ENCODE results near the gene ENG.

The ENG gene

GRCh38 chr9:127860260-127860659 is 5.8 kb upstream of the ENG start:
- peaks cover 46% of the 10 kb centered on the region for H3K4me1 Mint-ChIP-seq (ENCODE audit: low read depth)

GRCh38 chr9:127858041-127858512 is 3.6 kb upstream of the ENG start:
- Mint-ChIP-seq H3K4me3 (no peak overlapping the region), H3K4me1 (ENCODE audit: low read depth) (peaks cover 45% of the 10 kb centered on the region)

More at GRCh38 chr9:127860260-127860659, 5.8 kb upstream of the ENG start:
- Mint-ChIP-seq H3K4me3 (peak overlapping the region; percentile 5), H3K36me3 (no peaks in the 10 kb centered on the region), H3K27ac (peak overlapping the region; percentile 16), H3K9me3 (ENCODE audit: low read depth) (no peaks in the 10 kb centered on the region), H3K27me3 (no peaks in the 10 kb centered on the region)

GRCh38 chr9:127857278-127857677 is 2.8 kb upstream of the ENG start:
- no peaks in the 10 kb centered on the region for H3K36me3 Mint-ChIP-seq
- H3K27ac Mint-ChIP-seq: no peak overlapping the region
- H3K4me3 Mint-ChIP-seq: no peak overlapping the region
- no peaks in the 10 kb centered on the region for H3K9me3 Mint-ChIP-seq (ENCODE audit: low read depth)
- H3K27me3 Mint-ChIP-seq: no peaks in the 10 kb centered on the region
- H3K4me1 Mint-ChIP-seq (ENCODE audit: low read depth): peaks cover 38% of the 10 kb centered on the region

More at GRCh38 chr9:127858041-127858512, 3.6 kb upstream of the ENG start:
- Mint-ChIP-seq H3K9me3 (ENCODE audit: low read depth) (no peaks in the 10 kb centered on the region), H3K27me3 (no peaks in the 10 kb centered on the region), H3K36me3 (no peaks in the 10 kb centered on the region), H3K27ac (no peak overlapping the region)

- H3K27ac Mint-ChIP-seq: no peak overlapping the region
- H3K9me3 Mint-ChIP-seq (ENCODE audit: low read depth): no peaks in the 10 kb centered on the region
- no peaks in the 10 kb centered on the region for H3K36me3 Mint-ChIP-seq
- peaks cover 41% of the 10 kb centered on the region for H3K4me1 Mint-ChIP-seq (ENCODE audit: low read depth)
- no peaks in the 10 kb centered on the region for H3K27me3 Mint-ChIP-seq
- no peak overlapping the region for H3K4me3 Mint-ChIP-seq
These were observed 2.3 kb upstream of the ENG start for GRCh38 chr9:127856729-127857116.

- Mint-ChIP-seq H3K9me3 (ENCODE audit: low read depth) (no peaks in the 10 kb centered on the region), H3K27me3 (no peaks in the 10 kb centered on the region), H3K36me3 (no peaks in the 10 kb centered on the region), H3K4me3 (no peak overlapping the region), H3K27ac (peak overlapping the region; percentile 71), H3K4me1 (ENCODE audit: low read depth) (peaks cover 36% of the 10 kb centered on the region)
These were observed 1.8 kb upstream of the ENG start for GRCh38 chr9:127856094-127856728.

GRCh38 chr9:127855522-127855921 is 1.1 kb upstream of the ENG start:
- Mint-ChIP-seq H3K36me3 (no peaks in the 10 kb centered on the region), H3K27me3 (no peaks in the 10 kb centered on the region), H3K4me3 (no peak overlapping the region), H3K27ac (peak overlapping the region; percentile 71), H3K4me1 (ENCODE audit: low read depth) (peaks cover 31% of the 10 kb centered on the region), H3K9me3 (ENCODE audit: low read depth) (no peaks in the 10 kb centered on the region)

- no peaks in the 10 kb centered on the region for H3K27me3 Mint-ChIP-seq
- peak overlapping the region; percentile 28 for H3K27ac Mint-ChIP-seq
- H3K4me1 Mint-ChIP-seq (ENCODE audit: low read depth): peaks cover 29% of the 10 kb centered on the region
- H3K4me3 Mint-ChIP-seq: peak overlapping the region; percentile 17
- H3K36me3 Mint-ChIP-seq: no peaks in the 10 kb centered on the region
- H3K9me3 Mint-ChIP-seq (ENCODE audit: low read depth): no peaks in the 10 kb centered on the region
These were observed 502 bp upstream of the ENG start for GRCh38 chr9:127854960-127855359.

- H3K9me3 Mint-ChIP-seq (ENCODE audit: low read depth): peaks cover 8% of the 10 kb centered on the region
- no peaks in the 10 kb centered on the region for H3K27me3 Mint-ChIP-seq
- peak overlapping the region; percentile 82 for H3K27ac Mint-ChIP-seq
- peaks cover 9% of the 10 kb centered on the region for H3K36me3 Mint-ChIP-seq
- H3K4me1 Mint-ChIP-seq (ENCODE audit: low read depth): peaks cover 26% of the 10 kb centered on the region
- H3K4me3 Mint-ChIP-seq: peak overlapping the region; percentile 87
These were observed 910 bp downstream of the ENG start for GRCh38 chr9:127853312-127854183.

GRCh38 chr9:127852829-127853228 is 1.6 kb downstream of the ENG start:
- peak overlapping the region; percentile 54 for H3K4me3 Mint-ChIP-seq
- peaks cover 8% of the 10 kb centered on the region for H3K9me3 Mint-ChIP-seq (ENCODE audit: low read depth)
- H3K4me1 Mint-ChIP-seq (ENCODE audit: low read depth): peaks cover 23% of the 10 kb centered on the region
- H3K27me3 Mint-ChIP-seq: no peaks in the 10 kb centered on the region
- H3K27ac Mint-ChIP-seq: no peak overlapping the region
- peaks cover 9% of the 10 kb centered on the region for H3K36me3 Mint-ChIP-seq

- Mint-ChIP-seq H3K4me3 (no peak overlapping the region), H3K36me3 (peaks cover 9% of the 10 kb centered on the region)
These were observed 4.1 kb downstream of the ENG start for GRCh38 chr9:127850286-127850830.

GRCh38 chr9:127848756-127849504 is 5.5 kb downstream of the ENG start:
- H3K27me3 Mint-ChIP-seq: no peaks in the 10 kb centered on the region
- H3K27ac Mint-ChIP-seq: no peak overlapping the region
- H3K9me3 Mint-ChIP-seq (ENCODE audit: low read depth): peaks cover 8% of the 10 kb centered on the region
- peaks cover 9% of the 10 kb centered on the region for H3K36me3 Mint-ChIP-seq
- H3K4me3 Mint-ChIP-seq: no peak overlapping the region
- H3K4me1 Mint-ChIP-seq (ENCODE audit: low read depth): peaks cover 9% of the 10 kb centered on the region

More at GRCh38 chr9:127850286-127850830, 4.1 kb downstream of the ENG start:
- Mint-ChIP-seq H3K4me1 (ENCODE audit: low read depth) (peaks cover 17% of the 10 kb centered on the region), H3K9me3 (ENCODE audit: low read depth) (peaks cover 8% of the 10 kb centered on the region), H3K27ac (no peak overlapping the region), H3K27me3 (no peaks in the 10 kb centered on the region)

GRCh38 chr9:127847833-127848755 is 6.4 kb downstream of the ENG start:
- H3K4me1 Mint-ChIP-seq (ENCODE audit: low read depth): peaks cover 7% of the 10 kb centered on the region
- H3K27me3 Mint-ChIP-seq: no peaks in the 10 kb centered on the region
- H3K36me3 Mint-ChIP-seq: peaks cover 9% of the 10 kb centered on the region
- H3K4me3 Mint-ChIP-seq: no peak overlapping the region
- peaks cover 8% of the 10 kb centered on the region for H3K9me3 Mint-ChIP-seq (ENCODE audit: low read depth)
- H3K27ac Mint-ChIP-seq: no peak overlapping the region

GRCh38 chr9:127847178-127847510 is 7.3 kb downstream of the ENG start:
- Mint-ChIP-seq H3K9me3 (ENCODE audit: low read depth) (peaks cover 8% of the 10 kb centered on the region), H3K27me3 (no peaks in the 10 kb centered on the region), H3K4me3 (no peak overlapping the region), H3K4me1 (ENCODE audit: low read depth) (peaks cover 5% of the 10 kb centered on the region), H3K36me3 (peaks cover 9% of the 10 kb centered on the region), H3K27ac (no peak overlapping the region)
